Skin of body (tissue), 2 donors: ENCODE measurements around the gene TBCCD1. TPM values are rescaled to one million over a fixed set of nuclear protein-coding genes. Genes with fewer than 3 reads are reported as not detected.
A peak's percentile ranks its signal among the peaks of the same experiment; 100 is the strongest.

Source experiments
- DNase-seq: peaks from one replicate; lab custom pipeline; 2025; lab: John Stamatoyannopoulos, UW
- total RNA-seq: library from RNA; depleted of rRNA; stranded (reverse); fragments of >200 nt; gene quantifications from one replicate; pipeline ENCODE4 v1.2.3, GENCODE V29; 2014

Gene TBCCD1
- total RNA-seq = 13.9 TPM

GRCh38 chr3:186567072-186567921 is at the start of gene TBCCD1:
TSS of gene TBCCD1 (minus strand) at chr3:186567339. CDS start at chr3:186564329, 3,010 bp downstream.
- peak; percentile 89 for DNase-seq

- no peak for DNase-seq
Measured at GRCh38 chr3:186616299-186616617, 49.1 kb upstream of the TBCCD1 start.

GRCh38 chr3:186614597-186615483 is 47.7 kb upstream of the TBCCD1 start:
- peak; percentile 52 for DNase-seq

GRCh38 chr3:186614266-186614596 is 47.1 kb upstream of the TBCCD1 start:
- no peak for DNase-seq

- no peak for DNase-seq
Measured at GRCh38 chr3:186613637-186614265, 46.6 kb upstream of the TBCCD1 start.

GRCh38 chr3:186612721-186613636 is 45.8 kb upstream of the TBCCD1 start, which contains the start of gene AHSG:
TSS of gene AHSG (plus strand) at chr3:186613060. CDS start at chr3:186613142, 82 bp downstream.
- DNase-seq = no peak

GRCh38 chr3:186612065-186612464 is 44.9 kb upstream of the TBCCD1 start:
- no peak for DNase-seq

- DNase-seq = no peak
Measured at GRCh38 chr3:186609247-186609868, 42.2 kb upstream of the TBCCD1 start.

GRCh38 chr3:186608624-186609215 is 41.6 kb upstream of the TBCCD1 start:
- no peak for DNase-seq

- DNase-seq = no peak
Measured at GRCh38 chr3:186605561-186606545, 38.7 kb upstream of the TBCCD1 start.

- no peak for DNase-seq
Measured at GRCh38 chr3:186605078-186605477, 37.9 kb upstream of the TBCCD1 start.

GRCh38 chr3:186603159-186603558 is 36.0 kb upstream of the TBCCD1 start:
- no peak for DNase-seq

GRCh38 chr3:186600896-186601295 is 33.8 kb upstream of the TBCCD1 start:
- no peak for DNase-seq

- DNase-seq = no peak
Measured at GRCh38 chr3:186599785-186600166, 32.6 kb upstream of the TBCCD1 start.

GRCh38 chr3:186599142-186599784 is 32.1 kb upstream of the TBCCD1 start:
- DNase-seq = no peak

- DNase-seq = no peak
Measured at GRCh38 chr3:186598794-186599141, 31.6 kb upstream of the TBCCD1 start.

GRCh38 chr3:186598108-186598784 is 31.1 kb upstream of the TBCCD1 start:
- no peak for DNase-seq
